ENCODE data around the gene PLCH1. TPM values are rescaled to one million over a fixed set of nuclear protein-coding genes. Genes with fewer than 3 reads are reported as not detected.

The PLCH1 gene
- total RNA-seq, 1 donor: 0.36 TPM

- Histone ChIP-seq H4K20me1 (ENCODE audit: insufficient read depth, low read length) (no peaks in the 10 kb centered on the region), H3K9me3 (ENCODE audit: low read depth, low read length) (no peaks in the 10 kb centered on the region), H3K4me2 (ENCODE audit: insufficient read depth, low read length) (no peak overlapping the region), H3K36me3 (ENCODE audit: insufficient read depth, low read length) (no peaks in the 10 kb centered on the region), H3K4me3 (ENCODE audit: insufficient read depth, low read length) (no peak overlapping the region), H3K27ac (ENCODE audit: low read depth, low read length) (no peak overlapping the region), H3K27me3 (ENCODE audit: insufficient read depth, low read length) (no peaks in the 10 kb centered on the region), H3K79me2 (ENCODE audit: insufficient read depth, low read length) (no peaks in the 10 kb centered on the region), H3K4me1 (ENCODE audit: insufficient read depth, low read length) (no peaks in the 10 kb centered on the region), H2AFZ (ENCODE audit: low read length) (no peak overlapping the region)
- no peak for DNase-seq (ENCODE audit: insufficient read length, low spot score, missing footprints)
- TF ChIP-seq CTCF (IDR thresholded peaks at IDR 0.05; ENCODE audit: extremely low read depth, low read depth, low read length): no peak
These were observed 227.0 kb downstream of the PLCH1 start for GRCh38 chr3:155517903-155518302.

DNA sequence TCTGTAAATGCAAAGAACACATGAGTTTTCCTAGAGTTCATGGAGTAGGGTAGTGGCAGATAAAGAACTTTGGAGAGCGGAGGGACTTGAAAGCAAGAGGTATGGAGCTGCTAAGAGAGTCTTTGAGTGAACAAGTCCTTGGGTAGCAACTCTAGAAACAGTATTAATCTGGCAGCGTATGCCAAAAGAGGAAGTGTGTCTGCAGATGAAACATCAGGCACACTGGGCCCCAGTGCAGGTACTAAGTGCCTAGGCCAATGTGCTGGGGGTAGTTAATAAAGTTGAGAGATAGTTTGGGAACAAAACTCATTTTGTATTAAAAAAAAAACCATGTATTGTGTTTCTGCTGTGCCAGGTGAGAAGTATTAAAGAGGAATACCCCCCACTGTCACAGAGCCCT is 228.4 kb downstream of the PLCH1 start:
- Histone ChIP-seq H2AFZ (ENCODE audit: low read length) (no peak overlapping the region), H4K20me1 (ENCODE audit: insufficient read depth, low read length) (no peaks in the 10 kb centered on the region), H3K27ac (ENCODE audit: low read depth, low read length) (no peak overlapping the region), H3K4me2 (ENCODE audit: insufficient read depth, low read length) (no peak overlapping the region), H3K4me1 (ENCODE audit: insufficient read depth, low read length) (no peaks in the 10 kb centered on the region), H3K27me3 (ENCODE audit: insufficient read depth, low read length) (no peaks in the 10 kb centered on the region), H3K36me3 (ENCODE audit: insufficient read depth, low read length) (no peaks in the 10 kb centered on the region), H3K4me3 (ENCODE audit: insufficient read depth, low read length) (no peak overlapping the region), H3K9me3 (ENCODE audit: low read depth, low read length) (no peaks in the 10 kb centered on the region), H3K79me2 (ENCODE audit: insufficient read depth, low read length) (no peaks in the 10 kb centered on the region)
- no peak for TF ChIP-seq CTCF (IDR thresholded peaks at IDR 0.05; ENCODE audit: extremely low read depth, low read depth, low read length)
- DNase-seq (ENCODE audit: insufficient read length, low spot score, missing footprints): no peak

DNA sequence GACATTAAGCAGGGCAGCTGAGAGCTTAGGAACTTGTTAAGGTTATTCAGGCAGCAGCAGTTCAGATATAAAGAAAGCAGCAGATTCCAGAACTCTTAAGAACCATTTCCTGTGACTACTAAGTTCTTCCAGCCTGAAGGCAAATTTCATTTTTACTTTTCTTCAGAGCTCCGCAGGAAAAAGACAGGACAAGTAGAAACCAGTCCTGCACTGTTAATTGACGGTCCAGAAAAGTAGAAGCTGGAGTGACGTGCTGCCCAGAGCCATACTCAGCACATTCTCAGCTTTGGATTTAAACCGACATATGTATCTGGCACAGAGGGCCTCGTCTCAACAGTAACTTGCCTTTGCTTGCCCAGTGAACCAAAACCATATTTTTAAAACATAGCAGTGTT is 232.0 kb downstream of the PLCH1 start:
- Histone ChIP-seq H3K79me2 (ENCODE audit: insufficient read depth, low read length) (no peaks in the 10 kb centered on the region), H3K4me1 (ENCODE audit: insufficient read depth, low read length) (no peaks in the 10 kb centered on the region), H3K27me3 (ENCODE audit: insufficient read depth, low read length) (no peaks in the 10 kb centered on the region), H3K27ac (ENCODE audit: low read depth, low read length) (no peak overlapping the region), H3K4me3 (ENCODE audit: insufficient read depth, low read length) (no peak overlapping the region), H3K36me3 (ENCODE audit: insufficient read depth, low read length) (no peaks in the 10 kb centered on the region), H3K4me2 (ENCODE audit: insufficient read depth, low read length) (no peak overlapping the region), H3K9me3 (ENCODE audit: low read depth, low read length) (no peaks in the 10 kb centered on the region), H2AFZ (ENCODE audit: low read length) (no peak overlapping the region), H4K20me1 (ENCODE audit: insufficient read depth, low read length) (no peaks in the 10 kb centered on the region)
- DNase-seq (ENCODE audit: insufficient read length, low spot score, missing footprints): no peak
- no peak for TF ChIP-seq CTCF (IDR thresholded peaks at IDR 0.05; ENCODE audit: extremely low read depth, low read depth, low read length)

- no peak overlapping the region for H3K4me3 ChIP-seq (ENCODE audit: insufficient read depth, low read length)
- no peak overlapping the region for H2AFZ ChIP-seq (ENCODE audit: low read length)
- no peaks in the 10 kb centered on the region for H3K4me1 ChIP-seq (ENCODE audit: insufficient read depth, low read length)
- no peaks in the 10 kb centered on the region for H4K20me1 ChIP-seq (ENCODE audit: insufficient read depth, low read length)
- no peaks in the 10 kb centered on the region for H3K79me2 ChIP-seq (ENCODE audit: insufficient read depth, low read length)
- no peak for TF ChIP-seq CTCF (IDR thresholded peaks at IDR 0.05; ENCODE audit: extremely low read depth, low read depth, low read length)
- no peaks in the 10 kb centered on the region for H3K27me3 ChIP-seq (ENCODE audit: insufficient read depth, low read length)
- no peak overlapping the region for H3K4me2 ChIP-seq (ENCODE audit: insufficient read depth, low read length)
- no peak for DNase-seq (ENCODE audit: insufficient read length, low spot score, missing footprints)
- no peak overlapping the region for H3K27ac ChIP-seq (ENCODE audit: low read depth, low read length)
- no peaks in the 10 kb centered on the region for H3K9me3 ChIP-seq (ENCODE audit: low read depth, low read length)
- H3K36me3 ChIP-seq (ENCODE audit: insufficient read depth, low read length): no peaks in the 10 kb centered on the region
These were observed 232.6 kb downstream of the PLCH1 start for GRCh38 chr3:155512175-155512866.
